GM12878 (cell line): ENCODE measurements around the gene MMAA.

ENCODE experiments used
- CTCF ChIP-seq, 3 experiments: IDR thresholded peaks in 2 of 3; conservative IDR thresholded peaks in 1 of 3; 2 replicates each; pipeline ENCODE4 v1.5.1; 2011; ENCODE audit warnings: low read depth in 3 of 3, low read length in 3 of 3, mild to moderate bottlenecking in 3 of 3, control low read depth in 2 of 3, moderate library complexity in 2 of 3, inconsistent platforms in 1 of 3, mixed read lengths in 1 of 3; ENCODE audit not compliant: control insufficient read depth in 2 of 3, insufficient read depth in 1 of 3; ENCODE audit errors: extremely low read depth in 1 of 3
- POLR2A ChIP-seq: IDR thresholded peaks from 2 replicates; pipeline ENCODE4 v1.6.1; 2011; ENCODE audit warnings: low read depth, mild to moderate bottlenecking, low read length
- POLR2AphosphoS5 ChIP-seq: IDR thresholded peaks from 2 replicates; pipeline ENCODE4 v1.6.1; 2011; ENCODE audit warnings: mild to moderate bottlenecking, low read length, inconsistent platforms
- RAD21 ChIP-seq: IDR thresholded peaks from 2 replicates; pipeline ENCODE4 v1.6.1; 2011; ENCODE audit warnings: mild to moderate bottlenecking, low read depth, low read length, moderate library complexity; ENCODE audit not compliant: insufficient read depth

- TF ChIP-seq CTCF (IDR thresholded peaks at IDR 0.05 in 2 of 3, conservative IDR thresholded peaks at IDR 0.05 in 1 of 3; ENCODE audit: control insufficient read depth in 2 of 3, extremely low read depth in 1 of 3, insufficient read depth in 1 of 3, low read depth in 3 of 3, low read length in 3 of 3): no peak
- TF ChIP-seq RAD21: no peak
- no peak for TF ChIP-seq POLR2A
- TF ChIP-seq POLR2AphosphoS5: no peak
These were observed 51.2 kb downstream of the MMAA start for GRCh38 chr4:145670422-145670821.
